H9 (cell line): ENCODE measurements around the gene ZNF724. TPM values are rescaled to one million over a fixed set of nuclear protein-coding genes. Genes with fewer than 3 reads are reported as not detected.

Experiments used
- DNase-seq: peaks from one replicate; pipeline ENCODE4 v3.0.0-alpha.2; 2017
- H2AFZ ChIP-seq: one replicate; pipeline ENCODE4 v1.6.1; 2013; ENCODE audit warnings: mild to moderate bottlenecking, low read length, control low read depth, moderate library complexity
- H2AK5ac ChIP-seq: 2 replicates; pipeline ENCODE4 v1.6.1; 2013; ENCODE audit warnings: low read length, control low read depth, mixed read lengths; ENCODE audit not compliant: insufficient read length
- H2BK120ac ChIP-seq: one replicate; pipeline ENCODE4 v1.6.1; 2013; ENCODE audit warnings: low read depth, mild to moderate bottlenecking, low read length, control low read depth, inconsistent platforms; ENCODE audit not compliant: poor library complexity, severe bottlenecking
- H2BK12ac ChIP-seq: 2 replicates; pipeline ENCODE4 v1.6.1; 2013; ENCODE audit warnings: low read length, control low read depth, mixed read lengths, low read depth; ENCODE audit not compliant: insufficient read length
- H2BK15ac ChIP-seq: 2 replicates; pipeline ENCODE4 v1.6.1; 2013; ENCODE audit warnings: low read depth, low read length, control low read depth
- H2BK20ac ChIP-seq: one replicate; pipeline ENCODE4 v1.6.1; 2013; ENCODE audit warnings: low read depth, mild to moderate bottlenecking, low read length, control low read depth, inconsistent platforms; ENCODE audit not compliant: poor library complexity, severe bottlenecking
- H2BK5ac ChIP-seq: 2 replicates; pipeline ENCODE4 v1.6.1; 2013; ENCODE audit warnings: low read length, control low read depth, mixed read lengths; ENCODE audit not compliant: insufficient read length
- H3K14ac ChIP-seq: 2 replicates; pipeline ENCODE4 v1.6.1; 2013; ENCODE audit warnings: low read length, control low read depth; ENCODE audit not compliant: insufficient read depth
- H3K18ac ChIP-seq: 2 replicates; pipeline ENCODE4 v1.6.1; 2013; ENCODE audit warnings: low read depth, mild to moderate bottlenecking, mixed read lengths, low read length, control low read depth; ENCODE audit not compliant: insufficient read length
- H3K23ac ChIP-seq: 2 replicates; pipeline ENCODE4 v1.6.1; 2013; ENCODE audit warnings: low read length, control low read depth, mixed read lengths, low read depth; ENCODE audit not compliant: insufficient read length
- H3K23me2 ChIP-seq: 2 replicates; pipeline ENCODE4 v1.6.1; 2013; ENCODE audit warnings: low read depth, mild to moderate bottlenecking, mixed read lengths, low read length, control low read depth; ENCODE audit not compliant: insufficient read length, poor library complexity, severe bottlenecking
- H3K27ac ChIP-seq: 2 replicates; pipeline ENCODE4 v1.5.1; 2013; ENCODE audit warnings: low read length, control low read depth, mixed read lengths, low read depth; ENCODE audit not compliant: insufficient read length
- H3K27me3 ChIP-seq: 2 replicates; pipeline ENCODE4 v1.6.1; 2013; ENCODE audit warnings: low read length, control low read depth, inconsistent platforms; ENCODE audit not compliant: insufficient read depth
- H3K4ac ChIP-seq: 2 replicates; pipeline ENCODE4 v1.6.1; 2013; ENCODE audit warnings: low read depth, mild to moderate bottlenecking, control low read depth, inconsistent platforms, low read length, moderate library complexity
- H3K4me1 ChIP-seq: 2 replicates; pipeline ENCODE4 v1.6.1; 2013; ENCODE audit warnings: low read length, control low read depth, inconsistent platforms; ENCODE audit not compliant: insufficient read depth
- H3K4me2 ChIP-seq: 2 replicates; pipeline ENCODE4 v1.6.1; 2013; ENCODE audit warnings: low read length, control low read depth, mixed read lengths; ENCODE audit not compliant: insufficient read length, insufficient read depth
- H3K56ac ChIP-seq: 2 replicates; pipeline ENCODE4 v1.6.1; 2013; ENCODE audit warnings: low read depth, mild to moderate bottlenecking, mixed read lengths, low read length, control low read depth; ENCODE audit not compliant: insufficient read length
- H3K79me1 ChIP-seq: 2 replicates; pipeline ENCODE4 v1.6.1; 2013; ENCODE audit warnings: low read depth, mild to moderate bottlenecking, moderate library complexity, low read length, control low read depth, inconsistent platforms; ENCODE audit not compliant: insufficient read depth, poor library complexity, severe bottlenecking
- H3K79me2 ChIP-seq: 2 replicates; pipeline ENCODE4 v1.6.1; 2013; ENCODE audit warnings: low read length, control low read depth, inconsistent platforms; ENCODE audit not compliant: insufficient read depth
- H3K9ac ChIP-seq: 2 replicates; pipeline ENCODE4 v1.6.1; 2013; ENCODE audit warnings: low read length, control low read depth, mixed read lengths; ENCODE audit not compliant: insufficient read length; ENCODE audit errors: extremely low read depth
- H3K9me3 ChIP-seq: one replicate; pipeline ENCODE4 v1.6.1; 2013; ENCODE audit warnings: low read depth, low read length, inconsistent platforms; ENCODE audit not compliant: control insufficient read depth
- H3T11ph ChIP-seq: one replicate; pipeline ENCODE4 v1.6.1; 2013; ENCODE audit warnings: mild to moderate bottlenecking, low read length, control low read depth, inconsistent platforms
- H4K20me1 ChIP-seq: one replicate; pipeline ENCODE4 v1.6.1; 2013; ENCODE audit not compliant: control insufficient read depth, insufficient read length, insufficient read depth
- H4K5ac ChIP-seq: 2 replicates; pipeline ENCODE4 v1.6.1; 2013; ENCODE audit warnings: low read depth, mild to moderate bottlenecking, mixed read lengths, low read length, control low read depth; ENCODE audit not compliant: insufficient read length
- H4K8ac ChIP-seq: replicated peaks from 2 replicates; pipeline ENCODE4 v1.6.1; 2013; ENCODE audit warnings: low read length, control low read depth, mixed read lengths, low read depth; ENCODE audit not compliant: insufficient read length
- H4K91ac ChIP-seq: 2 replicates; pipeline ENCODE4 v1.6.1; 2013; ENCODE audit warnings: low read depth, mild to moderate bottlenecking, moderate library complexity, mixed read lengths, low read length, control low read depth; ENCODE audit not compliant: insufficient read length
- H3K27ac Mint-ChIP-seq, 3 experiments: 2 replicates in 2 of 3; 3 replicates in 1 of 3; pipeline ENCODE4 v1.8.0; 2020 to 2021; ENCODE audit warnings: mixed read lengths in 3 of 3, mild to moderate bottlenecking in 1 of 3, moderate library complexity in 1 of 3
- H3K27me3 Mint-ChIP-seq: 2 replicates; pipeline ENCODE4 v1.8.0; 2021; ENCODE audit warnings: low read depth, mild to moderate bottlenecking, moderate library complexity, mixed read lengths
- H3K36me3 Mint-ChIP-seq, 3 experiments: 2 replicates in 2 of 3; 3 replicates in 1 of 3; pipeline ENCODE4 v1.8.0; 2020 to 2021; ENCODE audit warnings: low read depth in 3 of 3, mixed read lengths in 3 of 3; ENCODE audit not compliant: insufficient read depth in 1 of 3
- H3K4me1 Mint-ChIP-seq, 2 experiments: 2 replicates each; pipeline ENCODE4 v1.8.0; 2020; ENCODE audit warnings: mixed read lengths in 2 of 2
- H3K4me3 Mint-ChIP-seq, 2 experiments: 2 replicates in 1 of 2; 3 replicates in 1 of 2; pipeline ENCODE4 v1.8.0; 2020 to 2021; ENCODE audit warnings: mild to moderate bottlenecking in 2 of 2, mixed read lengths in 2 of 2, moderate library complexity in 1 of 2
- H3K9me3 Mint-ChIP-seq, 2 experiments: 2 replicates in 1 of 2; 3 replicates in 1 of 2; pipeline ENCODE4 v1.8.0; 2020; ENCODE audit warnings: mild to moderate bottlenecking in 2 of 2, mixed read lengths in 2 of 2, moderate library complexity in 1 of 2
- CTCF ChIP-seq: fragments of 200-600 bp; sonication (generic); conservative IDR thresholded peaks from 3 replicates; pipeline ENCODE4 v1.8.0; 2021; ENCODE audit warnings: antibody characterized with exemption, mild to moderate bottlenecking
- WGBS: extraction: QIAGEN DNeasy Blood & Tissue Kit; methylation state at CpG from one replicate; pipeline ENCODE4 v1.1.7; 2013; ENCODE audit warnings: missing lambda C conversion rate, low lambda C conversion rate, mixed read lengths; ENCODE audit not compliant: insufficient read length; ENCODE audit errors: extremely low coverage; 5-methylcytosine and 5-hydroxymethylcytosine counted together
- total RNA-seq: library from RNA; stranded (reverse); gene quantifications from 2 replicates; pipeline ENCODE4 v1.2.1, GENCODE V29; 2021

Gene ZNF724
- total RNA-seq, 1 experiment from 2014 or later = 56.7 TPM

- Histone ChIP-seq H4K5ac (no peak overlapping the region), H3K23ac (no peak overlapping the region), H3K23me2 (no peaks in the 10 kb centered on the region), H2BK5ac (no peak overlapping the region), H3K56ac (no peak overlapping the region), H2BK20ac (no peak overlapping the region), H2AFZ (no peak overlapping the region), H3K79me1 (no peaks in the 10 kb centered on the region), H4K91ac (no peak overlapping the region), H3K27me3 (no peaks in the 10 kb centered on the region), H2AK5ac (no peak overlapping the region), H4K20me1 (no peaks in the 10 kb centered on the region), H3K27ac (no peak overlapping the region), H2BK120ac (no peak overlapping the region), H3K14ac (no peak overlapping the region), H3K4me1 (no peaks in the 10 kb centered on the region), H3K18ac (no peak overlapping the region), H3K4me2 (no peak overlapping the region), H3K9ac (no peak overlapping the region), H3T11ph (no peak overlapping the region), H3K9me3 (no peaks in the 10 kb centered on the region), H3K4ac (no peak overlapping the region), H3K79me2 (no peaks in the 10 kb centered on the region), H4K8ac (no peak overlapping the region), H2BK12ac (no peak overlapping the region), H2BK15ac (no peak overlapping the region)
- Mint-ChIP-seq H3K9me3 (peaks cover 28 to 91% of the 10 kb centered on the region in 2 experiments), H3K4me1 (no peaks in the 10 kb centered on the region), H3K4me3 (no peak overlapping the region), H3K27me3 (peaks cover 7% of the 10 kb centered on the region), H3K27ac (no peak overlapping the region), H3K36me3 (peaks cover 3 to 17% (median 6%) of the 10 kb centered on the region in 3 experiments; a peak in 6 of 7 replicates)
- TF ChIP-seq CTCF = no peak; the same call in 2 of the 3 replicates
- DNase-seq = no peak
- WGBS = no CpG with 5 or more reads among the region's 11 CpGs
These were observed 66.9 kb downstream of the ZNF724 start for GRCh38 chr19:23183251-23183650.

Other genes starting within 250 kb of the ZNF724 start
- gene ZNF728, start 247.2 kb downstream of the ZNF724 start, total RNA-seq = not detected in 2 replicates
- gene ZNF730, start 133.4 kb downstream of the ZNF724 start, total RNA-seq = 19.7 and 21.4 TPM in 2 replicates
- 41.5 and 43.5 TPM in 2 replicates for gene ZNF91, start 145.1 kb upstream of the ZNF724 start, total RNA-seq